Ovary (tissue), 9 donors: ENCODE results near the gene PRCD. TPM values are rescaled to one million over a fixed set of nuclear protein-coding genes. Genes with fewer than 3 reads are reported as not detected.

Experiments
- DNase-seq, 5 donors: peaks; one replicate each; pipeline ENCODE4 v3.0.0-alpha.2; 2019 to 2020
- H3K27ac ChIP-seq, 2 donors: fragments of 200-600 bp; one replicate each; pipeline versions ENCODE4 v1.5.1 to v1.8.0; 2019 to 2022
- H3K27me3 ChIP-seq: fragments of 200-600 bp; one replicate; pipeline ENCODE4 v1.8.0; 2022
- H3K36me3 ChIP-seq: fragments of 200-600 bp; sonication (generic); one replicate; pipeline ENCODE4 v1.5.1; 2019
- H3K4me1 ChIP-seq: one replicate; pipeline ENCODE4 v1.8.1; 2013; ENCODE audit warnings: mild to moderate bottlenecking, moderate library complexity; ENCODE audit not compliant: insufficient read depth
- H3K4me3 ChIP-seq: fragments of 200-600 bp; sonication (generic); one replicate; pipeline ENCODE4 v1.5.1; 2017
- H3K9me3 ChIP-seq, 2 donors: fragments of 200-600 bp in 1 of 2; sonication (generic) in 1 of 2; one replicate each; pipeline versions ENCODE4 v1.5.1 to v1.8.1; 2013 to 2019; ENCODE audit warnings: mild to moderate bottlenecking in 1 of 2, moderate library complexity in 1 of 2
- CTCF ChIP-seq, 3 donors: fragments of 450-650 bp in 2 of 3; fragments of 200-600 bp in 1 of 3; IDR thresholded peaks; one replicate each; pipeline versions ENCODE4 v1.5.1 to v1.8.0; 2016 to 2022; ENCODE audit warnings: antibody characterized with exemption in 3 of 3, mild to moderate bottlenecking in 1 of 3
- EP300 ChIP-seq: sonication (generic); formaldehyde crosslinking; IDR thresholded peaks from one replicate; pipeline ENCODE4 v1.6.1; 2017; ENCODE audit warnings: antibody characterized with exemption
- POLR2A ChIP-seq: fragments of 450-650 bp; IDR thresholded peaks from one replicate; pipeline ENCODE4 v1.6.1; 2017; ENCODE audit warnings: antibody characterized with exemption, mild to moderate bottlenecking, moderate library complexity
- WGBS, 3 donors: extraction: QIAGEN DNeasy Blood & Tissue Kit in 1 of 3; methylation state at CpG; one replicate each; pipeline versions ENCODE4 v1.1.5 to v1.1.7; 2013 to 2017; 5-methylcytosine and 5-hydroxymethylcytosine counted together
- intact Hi-C, 4 donors: fragments of 100-400 bp; cut with DNase I; formaldehyde crosslinking; loops; one replicate each; pipeline versions ENCODE4 v1.11.0 to v1.15.1; 2022 to 2023
- polyA plus RNA-seq, 2 donors: library from polyadenylated mRNA; stranded (reverse); fragments of 200-250 nt in 1 of 2; fragments of 350-450 nt in 1 of 2; fragmentation: Illumina TruSeq in 1 of 2; extraction: RNeasy Lipid Tissue Mini Kit (QIAGEN cat#74804) in 1 of 2; gene quantifications; one replicate each; pipeline ENCODE4 v1.2.3, GENCODE V29; 2013 to 2014
- total RNA-seq, 7 donors: library from RNA; depleted of rRNA in 2 of 7; stranded (reverse); fragments of >200 nt in 2 of 7; fragmentation: NEBNext Ultra II Directional in 3 of 7; extraction: Animal tissue kit (Norgen Biotek cat#: 25700) in 3 of 7; gene quantifications; one replicate each; pipeline versions ENCODE4 v1.1.0 to v1.2.4, GENCODE V29; 2016 to 2023
- donor health status: DM: no; HTN: no; CAD: no; lungs with moderate emphysema.
- donor health status: DM: no; HTN: no; CAD: no.
- donor health status: Bipolar disorder and iron deficiency.
- donor health status: DM: yes; HTN: yes; CAD: no.
- donor health status: DM: no; HTN: no; CAD: no.
- donor health status: DM: yes; HTN: yes; CAD: no.

The PRCD gene
- total and polyA plus RNA-seq, 9 donors = 1.5 to 12.2 (median 2.8) TPM

- H3K27ac ChIP-seq = peak overlapping the region in 1 of 2 donors; percentile 38
- no peaks in the 10 kb centered on the region for H3K36me3 ChIP-seq
- 70 to 77% (median 71%) methylated on average over 7 of the region's 7 CpGs for WGBS, 3 donors
- H3K27me3 ChIP-seq = no peaks in the 10 kb centered on the region
- H3K4me1 ChIP-seq = peaks cover 16% of the 10 kb centered on the region
- no peaks in the 10 kb centered on the region for H3K9me3 ChIP-seq
- DNase-seq = no peak
- intact Hi-C loops = loop anchor here in 1 of 4 donors (10.0 kb wide), 1 partner anchor 170 kb away; no protein-coding TSS in a partner anchor
- no peak for TF ChIP-seq EP300
- H3K4me3 ChIP-seq = no peak overlapping the region
Observed at GRCh38 chr17:76534831-76535732, 4.8 kb upstream of the PRCD start.

GRCh38 chr17:76535788-76536510, 3.9 kb upstream of the PRCD start:
- DNase-seq = no peak
- H3K4me1 ChIP-seq = peaks cover 15% of the 10 kb centered on the region

GRCh38 chr17:76536511-76537287, 3.1 kb upstream of the PRCD start:
- no peak for DNase-seq
- Histone ChIP-seq H3K9me3 (no peaks in the 10 kb centered on the region), H3K27me3 (no peaks in the 10 kb centered on the region), H3K27ac (peak overlapping the region; percentile 25 to 48), H3K4me1 (peaks cover 13% of the 10 kb centered on the region), H3K36me3 (no peaks in the 10 kb centered on the region), H3K4me3 (peak overlapping the region; percentile 34)
- no peak for TF ChIP-seq CTCF (IDR thresholded peaks at IDR 0.05)
- TF ChIP-seq POLR2A = no peak
- TF ChIP-seq EP300 = no peak
- WGBS, 3 donors = 31 to 46% (median 38%) methylated on average over 20 to 25 of the region's 25 CpGs
- intact Hi-C loops = loop anchor here in 1 of 4 donors (10.0 kb wide), 1 partner anchor 168 kb away; no protein-coding TSS in a partner anchor

More at GRCh38 chr17:76535788-76536510, 3.9 kb upstream of the PRCD start:
- H3K9me3 ChIP-seq = no peaks in the 10 kb centered on the region
- no peaks in the 10 kb centered on the region for H3K27me3 ChIP-seq
- WGBS, 3 donors = 78 to 85% (median 80%) methylated on average over 19 of the region's 19 CpGs
- no peak for TF ChIP-seq POLR2A
- no peak for TF ChIP-seq EP300
- no peak for TF ChIP-seq CTCF (IDR thresholded peaks at IDR 0.05)
- no peaks in the 10 kb centered on the region for H3K36me3 ChIP-seq
- no peak overlapping the region for H3K4me3 ChIP-seq
- intact Hi-C loops = loop anchor here in 1 of 4 donors (10.0 kb wide), 1 partner anchor 169 kb away; no protein-coding TSS in a partner anchor
- H3K27ac ChIP-seq = no peak overlapping the region

- Histone ChIP-seq H3K27ac (peak overlapping the region; percentile 25 to 48), H3K9me3 (no peaks in the 10 kb centered on the region), H3K27me3 (no peaks in the 10 kb centered on the region), H3K36me3 (no peaks in the 10 kb centered on the region), H3K4me3 (peak overlapping the region; percentile 34), H3K4me1 (peaks cover 13% of the 10 kb centered on the region)
- TF ChIP-seq CTCF (IDR thresholded peaks at IDR 0.05) (no peak), EP300 (no peak), POLR2A (no peak)
- intact Hi-C loops = loop anchor here in 1 of 4 donors (10.0 kb wide), 1 partner anchor 168 kb away; no protein-coding TSS in a partner anchor
- WGBS, 3 donors = 2 to 4% (median 2%) methylated on average over 22 to 26 of the region's 26 CpGs
- DNase-seq = peak; percentile 42 to 71 (median 68)
Observed at GRCh38 chr17:76537288-76537577, 2.6 kb upstream of the PRCD start.
